Neural cell (in vitro differentiated cells): ENCODE data around the gene SSBP4. TPM values are rescaled to one million over a fixed set of nuclear protein-coding genes. Genes with fewer than 3 reads are reported as not detected.
A peak's percentile ranks its signal among the peaks of the same experiment; 100 is the strongest.

ENCODE experiments used
- H2AFZ ChIP-seq: fragments of 200-600, 300-800 bp; sonication (generic), shearing (Covaris generic); 2 replicates; pipeline ENCODE4 v1.6.0; 2014; ENCODE audit warnings: low read depth, mild to moderate bottlenecking, antibody characterized with exemption, low read length, moderate library complexity
- H3F3A ChIP-seq: fragments of 200-600 bp; shearing (Covaris generic); 2 replicates; pipeline ENCODE4 v1.6.1; 2016; ENCODE audit warnings: mild to moderate bottlenecking, moderate library complexity, mixed read lengths, antibody characterized with exemption, low read length; ENCODE audit not compliant: insufficient read depth, poor library complexity, severe bottlenecking
- H3K27ac ChIP-seq: fragments of 200-600, 300-800 bp; sonication (generic), shearing (Covaris generic); 2 replicates; pipeline ENCODE4 v1.5.1; 2014; ENCODE audit warnings: mild to moderate bottlenecking, low read length, moderate library complexity
- H3K27me3 ChIP-seq: fragments of 300-800, 200-600 bp; sonication (generic), shearing (Covaris generic); 2 replicates; pipeline ENCODE4 v1.6.0; 2014; ENCODE audit warnings: mild to moderate bottlenecking, low read depth, low read length, moderate library complexity; ENCODE audit not compliant: insufficient read depth
- H3K36me3 ChIP-seq: fragments of 300-800, 200-600 bp; sonication (generic), shearing (Covaris generic); 2 replicates; pipeline ENCODE4 v1.5.1; 2014; ENCODE audit warnings: mild to moderate bottlenecking, antibody characterized with exemption, low read length, moderate library complexity; ENCODE audit not compliant: insufficient read depth
- H3K4me2 ChIP-seq: fragments of 300-800, 200-600 bp; sonication (generic), shearing (Covaris generic); 2 replicates; pipeline ENCODE4 v1.6.0; 2014; ENCODE audit warnings: mild to moderate bottlenecking, low read length
- H3K4me3 ChIP-seq: fragments of 300-800, 200-600 bp; sonication (generic), shearing (Covaris generic); 2 replicates; pipeline ENCODE4 v1.5.1; 2014; ENCODE audit warnings: mild to moderate bottlenecking, low read length, moderate library complexity
- H3K79me2 ChIP-seq: fragments of 200-600 bp; shearing (Covaris generic); replicated peaks from 2 replicates; pipeline ENCODE4 v1.6.0; 2014; ENCODE audit warnings: mild to moderate bottlenecking, low read length, moderate library complexity; ENCODE audit not compliant: insufficient read depth
- H3K9ac ChIP-seq: fragments of 300-800, 200-600 bp; sonication (generic), shearing (Covaris generic); 2 replicates; pipeline ENCODE4 v1.6.1; 2016; ENCODE audit warnings: mild to moderate bottlenecking, low read length, mixed read lengths
- H3K9me2 ChIP-seq: fragments of 200-600 bp; shearing (Covaris generic); 2 replicates; pipeline ENCODE4 v1.6.1; 2016; ENCODE audit warnings: mild to moderate bottlenecking, low read length, mixed read lengths; ENCODE audit not compliant: insufficient read depth
- H3K9me3 ChIP-seq: fragments of 200-600, 300-800 bp; sonication (generic), shearing (Covaris generic); 2 replicates; pipeline ENCODE4 v1.6.1; 2016; ENCODE audit warnings: mild to moderate bottlenecking, mixed run types, low read length, moderate library complexity, mixed read lengths
- H4K20me1 ChIP-seq: fragments of 200-600 bp; shearing (Covaris generic); 2 replicates; pipeline ENCODE4 v1.6.1; 2016; ENCODE audit warnings: mild to moderate bottlenecking, mixed run types; ENCODE audit not compliant: insufficient read depth
- EP300 ChIP-seq: fragments of 450-650 bp; conservative IDR thresholded peaks from 2 replicates; pipeline ENCODE4 v1.6.1; 2014; ENCODE audit warnings: antibody characterized with exemption, mild to moderate bottlenecking, moderate library complexity; ENCODE audit not compliant: poor library complexity, severe bottlenecking
- EZH2 ChIP-seq: fragments of 200-600, 300-800 bp; shearing (Covaris generic), sonication (generic); IDR thresholded peaks from 2 replicates; pipeline ENCODE4 v1.6.1; 2014; ENCODE audit warnings: antibody characterized with exemption, low read length, borderline replicate concordance, mild to moderate bottlenecking; ENCODE audit not compliant: insufficient read depth, poor library complexity, severe bottlenecking
- MXI1 ChIP-seq: fragments of 450-650 bp; conservative IDR thresholded peaks from 2 replicates; pipeline ENCODE4 v1.6.1; 2014; ENCODE audit warnings: antibody characterized with exemption, mild to moderate bottlenecking; ENCODE audit not compliant: poor library complexity, severe bottlenecking
- POLR2AphosphoS5 ChIP-seq: IDR thresholded peaks from 2 replicates; pipeline ENCODE4 v1.6.1; 2012
- RAD21 ChIP-seq: fragments of 450-650 bp; conservative IDR thresholded peaks from 2 replicates; pipeline ENCODE4 v1.6.1; 2014; ENCODE audit warnings: antibody characterized with exemption, mild to moderate bottlenecking, moderate library complexity
- SMC3 ChIP-seq: fragments of 450-650 bp; conservative IDR thresholded peaks from 2 replicates; pipeline ENCODE4 v1.6.1; 2014; ENCODE audit warnings: antibody characterized with exemption, mild to moderate bottlenecking, moderate library complexity; ENCODE audit not compliant: poor library complexity
- TAF1 ChIP-seq: IDR thresholded peaks from 2 replicates; pipeline ENCODE4 v1.6.1; 2012; ENCODE audit warnings: low read depth
- polyA plus RNA-seq: library from polyadenylated mRNA; depleted of rRNA; stranded (reverse); fragments of >200 nt; gene quantifications from 2 replicates; pipeline ENCODE4 v1.2.3, GENCODE V29; 2014
- TF ChIP-seq, protein P1 (sequence below): IDR thresholded peaks from 2 replicates; pipeline ENCODE4 v1.6.1; 2012; ENCODE audit warnings: borderline replicate concordance
- TF ChIP-seq, protein P2 (sequence below): fragments of 450-650 bp; IDR thresholded peaks from 2 replicates; pipeline ENCODE4 v1.5.1; 2014; ENCODE audit warnings: antibody characterized with exemption, mild to moderate bottlenecking, moderate library complexity; ENCODE audit not compliant: poor library complexity, severe bottlenecking

Gene SSBP4
- polyA plus RNA-seq, 1 donor from 2014 or later: 166 TPM

DNA sequence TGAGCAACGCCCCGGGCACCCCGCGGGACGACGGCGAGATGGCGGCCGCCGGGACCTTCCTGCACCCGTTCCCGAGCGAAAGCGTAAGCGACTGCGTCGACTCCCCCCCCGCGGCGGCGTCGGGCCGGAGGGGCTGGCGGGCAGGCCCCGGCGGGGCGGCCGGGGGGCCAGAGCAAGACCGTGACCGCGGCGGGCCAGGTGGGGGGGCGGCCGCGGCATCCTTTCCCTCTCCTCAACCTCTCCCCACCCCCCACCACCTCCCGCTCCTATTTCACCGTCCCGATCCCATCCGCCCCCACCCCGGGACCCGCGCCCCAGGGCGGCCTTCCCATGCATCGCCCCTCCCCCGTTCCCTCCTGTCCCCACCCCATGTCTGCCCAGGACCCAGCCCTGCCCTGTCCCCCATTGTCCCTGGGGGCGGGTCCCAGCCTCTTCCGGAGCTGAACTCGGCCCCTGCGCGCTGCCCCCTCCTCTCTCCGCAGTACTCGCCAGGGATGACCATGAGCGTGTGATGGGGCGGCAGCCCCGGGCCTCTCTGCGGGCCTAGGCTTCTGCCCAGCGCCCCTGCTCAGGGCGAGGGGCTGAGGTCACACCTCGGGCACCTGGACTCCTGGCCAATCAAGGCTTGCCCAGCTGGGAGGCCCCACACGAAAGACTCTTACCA lies 14.7 kb downstream of the SSBP4 start:
- H3K36me3 ChIP-seq: no peaks in the 10 kb centered on the region
- H3K4me2 ChIP-seq: no peak overlapping the region
- peak overlapping the region; percentile 16 for H3K9ac ChIP-seq
- H3K9me2 ChIP-seq: no peaks in the 10 kb centered on the region
- H3K27ac ChIP-seq: no peak overlapping the region
- H3K9me3 ChIP-seq: no peaks in the 10 kb centered on the region
- no peak overlapping the region for H3K4me3 ChIP-seq
- TF ChIP-seq RAD21 (no peak), SMC3 (no peak), MXI1 (no peak), POLR2AphosphoS5 (no peak), EZH2 (no peak), TAF1 (no peak), EP300 (no peak)
- TF ChIP-seq, protein P1, sequence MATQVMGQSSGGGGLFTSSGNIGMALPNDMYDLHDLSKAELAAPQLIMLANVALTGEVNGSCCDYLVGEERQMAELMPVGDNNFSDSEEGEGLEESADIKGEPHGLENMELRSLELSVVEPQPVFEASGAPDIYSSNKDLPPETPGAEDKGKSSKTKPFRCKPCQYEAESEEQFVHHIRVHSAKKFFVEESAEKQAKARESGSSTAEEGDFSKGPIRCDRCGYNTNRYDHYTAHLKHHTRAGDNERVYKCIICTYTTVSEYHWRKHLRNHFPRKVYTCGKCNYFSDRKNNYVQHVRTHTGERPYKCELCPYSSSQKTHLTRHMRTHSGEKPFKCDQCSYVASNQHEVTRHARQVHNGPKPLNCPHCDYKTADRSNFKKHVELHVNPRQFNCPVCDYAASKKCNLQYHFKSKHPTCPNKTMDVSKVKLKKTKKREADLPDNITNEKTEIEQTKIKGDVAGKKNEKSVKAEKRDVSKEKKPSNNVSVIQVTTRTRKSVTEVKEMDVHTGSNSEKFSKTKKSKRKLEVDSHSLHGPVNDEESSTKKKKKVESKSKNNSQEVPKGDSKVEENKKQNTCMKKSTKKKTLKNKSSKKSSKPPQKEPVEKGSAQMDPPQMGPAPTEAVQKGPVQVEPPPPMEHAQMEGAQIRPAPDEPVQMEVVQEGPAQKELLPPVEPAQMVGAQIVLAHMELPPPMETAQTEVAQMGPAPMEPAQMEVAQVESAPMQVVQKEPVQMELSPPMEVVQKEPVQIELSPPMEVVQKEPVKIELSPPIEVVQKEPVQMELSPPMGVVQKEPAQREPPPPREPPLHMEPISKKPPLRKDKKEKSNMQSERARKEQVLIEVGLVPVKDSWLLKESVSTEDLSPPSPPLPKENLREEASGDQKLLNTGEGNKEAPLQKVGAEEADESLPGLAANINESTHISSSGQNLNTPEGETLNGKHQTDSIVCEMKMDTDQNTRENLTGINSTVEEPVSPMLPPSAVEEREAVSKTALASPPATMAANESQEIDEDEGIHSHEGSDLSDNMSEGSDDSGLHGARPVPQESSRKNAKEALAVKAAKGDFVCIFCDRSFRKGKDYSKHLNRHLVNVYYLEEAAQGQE: no peak
- TF ChIP-seq, protein P2, sequence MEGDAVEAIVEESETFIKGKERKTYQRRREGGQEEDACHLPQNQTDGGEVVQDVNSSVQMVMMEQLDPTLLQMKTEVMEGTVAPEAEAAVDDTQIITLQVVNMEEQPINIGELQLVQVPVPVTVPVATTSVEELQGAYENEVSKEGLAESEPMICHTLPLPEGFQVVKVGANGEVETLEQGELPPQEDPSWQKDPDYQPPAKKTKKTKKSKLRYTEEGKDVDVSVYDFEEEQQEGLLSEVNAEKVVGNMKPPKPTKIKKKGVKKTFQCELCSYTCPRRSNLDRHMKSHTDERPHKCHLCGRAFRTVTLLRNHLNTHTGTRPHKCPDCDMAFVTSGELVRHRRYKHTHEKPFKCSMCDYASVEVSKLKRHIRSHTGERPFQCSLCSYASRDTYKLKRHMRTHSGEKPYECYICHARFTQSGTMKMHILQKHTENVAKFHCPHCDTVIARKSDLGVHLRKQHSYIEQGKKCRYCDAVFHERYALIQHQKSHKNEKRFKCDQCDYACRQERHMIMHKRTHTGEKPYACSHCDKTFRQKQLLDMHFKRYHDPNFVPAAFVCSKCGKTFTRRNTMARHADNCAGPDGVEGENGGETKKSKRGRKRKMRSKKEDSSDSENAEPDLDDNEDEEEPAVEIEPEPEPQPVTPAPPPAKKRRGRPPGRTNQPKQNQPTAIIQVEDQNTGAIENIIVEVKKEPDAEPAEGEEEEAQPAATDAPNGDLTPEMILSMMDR: no peak
- H3F3A ChIP-seq: peaks cover 3% of the 10 kb centered on the region
- no peaks in the 10 kb centered on the region for H4K20me1 ChIP-seq
- no peaks in the 10 kb centered on the region for H3K79me2 ChIP-seq
- no peaks in the 10 kb centered on the region for H3K27me3 ChIP-seq
- H2AFZ ChIP-seq: no peak overlapping the region

DNA sequence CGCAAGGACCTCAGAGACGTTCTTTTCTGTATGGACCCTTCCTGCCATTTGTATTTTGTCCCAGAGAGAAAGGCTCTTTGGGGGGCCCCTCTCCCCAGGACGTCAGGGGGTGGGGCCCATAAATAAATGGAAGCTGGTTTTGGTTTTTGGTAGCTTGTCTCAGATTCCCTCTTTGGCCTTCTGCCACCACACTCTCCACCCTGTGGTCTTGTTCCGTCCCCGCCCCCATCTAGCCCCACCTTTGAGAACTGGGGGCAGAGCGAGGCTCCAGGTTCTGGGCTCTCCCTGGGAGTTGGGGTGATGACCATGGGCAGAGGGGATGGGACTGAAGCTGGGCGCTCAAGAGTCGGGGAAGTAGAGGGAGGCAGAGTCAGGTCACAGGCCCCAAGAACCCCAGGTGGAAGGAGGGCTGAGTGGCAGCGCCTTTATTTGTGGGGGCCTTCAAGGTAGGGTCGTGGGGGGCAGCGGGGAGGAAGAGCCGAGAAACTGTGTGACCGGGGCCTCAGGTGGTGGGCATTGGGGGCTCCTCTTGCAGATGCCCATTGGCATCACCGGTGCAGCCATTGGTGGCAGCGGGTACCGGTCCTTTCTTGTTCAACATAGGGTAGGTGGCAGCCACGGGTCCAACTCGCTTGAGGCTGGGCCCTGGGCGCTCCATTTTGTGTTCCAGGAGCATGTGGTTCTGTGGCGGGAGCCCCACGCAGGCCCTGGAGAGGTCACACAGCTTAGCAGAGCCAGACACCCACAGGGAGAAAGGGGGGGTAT lies 15.4 kb downstream of the SSBP4 start:
- Histone ChIP-seq H4K20me1 (no peaks in the 10 kb centered on the region), H3K27ac (no peak overlapping the region), H3K79me2 (no peaks in the 10 kb centered on the region), H3K36me3 (no peaks in the 10 kb centered on the region), H3K4me3 (no peak overlapping the region), H3K9me2 (no peaks in the 10 kb centered on the region), H3K4me2 (no peak overlapping the region), H2AFZ (no peak overlapping the region), H3K9me3 (no peaks in the 10 kb centered on the region), H3F3A (peaks cover 3% of the 10 kb centered on the region), H3K27me3 (no peaks in the 10 kb centered on the region), H3K9ac (no peak overlapping the region)
- TF ChIP-seq, protein P2: no peak
- TF ChIP-seq EZH2 (no peak), EP300 (no peak), SMC3 (no peak), TAF1 (no peak), MXI1 (no peak), POLR2AphosphoS5 (no peak), RAD21 (no peak)
- TF ChIP-seq, protein P1: no peak
